GM18951 (cell line): ENCODE measurements around the gene ADRA2C.

Experiments
- POLR2A ChIP-seq: IDR thresholded peaks from 4 replicates; pipeline ENCODE4 v1.6.1; 2011; ENCODE audit warnings: mild to moderate bottlenecking; ENCODE audit not compliant: insufficient read length, insufficient read depth; ENCODE audit errors: extremely low read depth
- in situ Hi-C: fragments of 300-500 bp; cut with MboI; formaldehyde crosslinking; loops from one replicate; pipeline ENCODE4 v1.12.0; 2022; ENCODE audit warnings: low sequenced_read_pairs, mixed read lengths, inconsistent platforms; ENCODE audit not compliant: unreplicated experiment

Gene ADRA2C

GRCh38 chr4:3791910-3792542 lies 25.8 kb downstream of the ADRA2C start:
- in situ Hi-C loops, result no loop called here
- no peak for TF ChIP-seq POLR2A

GRCh38 chr4:3792813-3793212 lies 26.6 kb downstream of the ADRA2C start:
- TF ChIP-seq POLR2A, result no peak

GRCh38 chr4:3793545-3793944 lies 27.4 kb downstream of the ADRA2C start:
- no peak for TF ChIP-seq POLR2A
- in situ Hi-C loops, result no loop called here

More at GRCh38 chr4:3792813-3793212, 26.6 kb downstream of the ADRA2C start:
- in situ Hi-C loops, result no loop called here

GRCh38 chr4:3796960-3797359 lies 30.8 kb downstream of the ADRA2C start:
- in situ Hi-C loops, result no loop called here
- TF ChIP-seq POLR2A, result no peak

- no peak for TF ChIP-seq POLR2A
- in situ Hi-C loops, result no loop called here
Measured at GRCh38 chr4:3797831-3798790, 31.9 kb downstream of the ADRA2C start.

- in situ Hi-C loops, result no loop called here
- no peak for TF ChIP-seq POLR2A
Measured at GRCh38 chr4:3799496-3799895, 33.3 kb downstream of the ADRA2C start.

GRCh38 chr4:3800351-3800750 lies 34.2 kb downstream of the ADRA2C start:
- no peak for TF ChIP-seq POLR2A

GRCh38 chr4:3801521-3801920 lies 35.3 kb downstream of the ADRA2C start:
- in situ Hi-C loops, result no loop called here
- no peak for TF ChIP-seq POLR2A

More at GRCh38 chr4:3800351-3800750, 34.2 kb downstream of the ADRA2C start:
- in situ Hi-C loops, result no loop called here

- TF ChIP-seq POLR2A, result no peak
- in situ Hi-C loops, result no loop called here
Measured at GRCh38 chr4:3801931-3802550, 35.9 kb downstream of the ADRA2C start.

- no peak for TF ChIP-seq POLR2A
- in situ Hi-C loops, result no loop called here
Measured at GRCh38 chr4:3802571-3803474, 36.6 kb downstream of the ADRA2C start.

GRCh38 chr4:3803475-3803847 lies 37.3 kb downstream of the ADRA2C start:
- in situ Hi-C loops, result no loop called here
- no peak for TF ChIP-seq POLR2A

GRCh38 chr4:3803946-3804345 lies 37.8 kb downstream of the ADRA2C start:
- in situ Hi-C loops, result no loop called here
- no peak for TF ChIP-seq POLR2A
